Stimulated activated effector memory CD8-positive, alpha-beta T cell treated with anti-CD3 and anti-CD28 coated beads, Interleukin-12 subunit alpha, Interleukin-12 subunit beta, amount 100 ng/mL, for 72 hours (primary cell): Measurements from ENCODE around the gene TPRN.

Experiments
- ATAC-seq: fragments of 150-1000 bp; cut with Tn5 transposase; 2 replicates; pipeline ENCODE4 v1.10.0; 2021
- DNase-seq, 2 donors: peaks; one replicate each; pipeline ENCODE4 v3.0.0; 2021 to 2022; ENCODE audit warnings: low spot score in 2 of 2
- H3K27ac Mint-ChIP-seq: one replicate; pipeline ENCODE4 v1.8.0; 2022; ENCODE audit warnings: mild to moderate bottlenecking, mixed read lengths
- H3K36me3 Mint-ChIP-seq: one replicate; pipeline ENCODE4 v1.8.0; 2022; ENCODE audit warnings: mild to moderate bottlenecking, mixed read lengths
- H3K4me1 Mint-ChIP-seq: one replicate; pipeline ENCODE4 v1.8.0; 2022; ENCODE audit warnings: mixed read lengths
- H3K4me3 Mint-ChIP-seq: one replicate; pipeline ENCODE4 v1.8.0; 2022; ENCODE audit warnings: mild to moderate bottlenecking, mixed read lengths
- H3K9me3 Mint-ChIP-seq: one replicate; pipeline ENCODE4 v1.8.0; 2022; ENCODE audit warnings: mixed read lengths

TPRN gene

DNA sequence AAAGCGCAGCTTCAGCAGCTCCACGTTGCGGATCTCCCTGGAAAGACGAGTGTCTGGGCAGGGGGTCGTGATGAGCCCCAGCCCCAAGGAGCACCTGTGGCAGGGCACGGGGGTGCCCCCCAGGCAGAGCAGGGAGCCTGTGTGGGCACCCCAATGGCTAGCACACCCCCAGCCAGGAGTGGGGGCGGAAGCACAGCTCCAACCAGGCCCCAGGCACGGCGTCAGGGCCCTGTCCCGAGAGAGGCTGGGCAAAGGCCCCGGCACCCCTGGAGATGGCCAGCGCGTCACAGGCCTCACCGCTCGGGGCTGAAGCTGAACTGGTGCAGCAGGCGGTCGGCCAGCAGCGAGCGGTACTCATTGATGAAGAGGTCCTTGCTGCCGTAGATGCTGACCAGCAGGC lies 20.1 kb downstream of the TPRN start:
- Mint-ChIP-seq H3K36me3 (peaks cover 33% of the 10 kb centered on the region), H3K27ac (no peak overlapping the region), H3K9me3 (no peaks in the 10 kb centered on the region), H3K4me1 (peaks cover 24% of the 10 kb centered on the region), H3K4me3 (no peak overlapping the region)
- DNase-seq = no peak
- ATAC-seq = no peak

DNA sequence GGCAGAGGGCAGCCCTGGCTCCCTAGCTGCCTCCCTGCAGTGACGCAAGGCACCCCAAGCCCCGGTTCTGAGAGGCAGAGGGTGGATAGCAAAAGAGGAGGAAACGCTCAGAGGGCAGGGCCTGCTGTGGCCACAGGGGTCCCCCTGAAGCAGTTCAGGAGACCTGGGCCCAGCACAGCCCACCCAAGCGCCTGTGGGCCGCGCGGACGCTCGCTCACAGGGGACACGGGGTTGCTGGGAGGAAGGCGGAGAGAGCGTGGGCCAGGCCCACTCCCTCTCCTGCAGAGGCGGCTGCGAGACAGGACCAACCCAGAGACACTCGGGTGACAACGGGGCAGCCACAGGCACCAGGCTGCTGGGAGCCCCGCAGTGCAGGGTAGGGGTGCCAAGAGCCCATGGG lies 20.8 kb downstream of the TPRN start:
- Mint-ChIP-seq H3K4me3 (no peak overlapping the region), H3K9me3 (no peaks in the 10 kb centered on the region), H3K36me3 (peaks cover 32% of the 10 kb centered on the region), H3K27ac (peak overlapping the region; percentile 56), H3K4me1 (peaks cover 22% of the 10 kb centered on the region)
- ATAC-seq (no peak), DNase-seq (no peak)

DNA sequence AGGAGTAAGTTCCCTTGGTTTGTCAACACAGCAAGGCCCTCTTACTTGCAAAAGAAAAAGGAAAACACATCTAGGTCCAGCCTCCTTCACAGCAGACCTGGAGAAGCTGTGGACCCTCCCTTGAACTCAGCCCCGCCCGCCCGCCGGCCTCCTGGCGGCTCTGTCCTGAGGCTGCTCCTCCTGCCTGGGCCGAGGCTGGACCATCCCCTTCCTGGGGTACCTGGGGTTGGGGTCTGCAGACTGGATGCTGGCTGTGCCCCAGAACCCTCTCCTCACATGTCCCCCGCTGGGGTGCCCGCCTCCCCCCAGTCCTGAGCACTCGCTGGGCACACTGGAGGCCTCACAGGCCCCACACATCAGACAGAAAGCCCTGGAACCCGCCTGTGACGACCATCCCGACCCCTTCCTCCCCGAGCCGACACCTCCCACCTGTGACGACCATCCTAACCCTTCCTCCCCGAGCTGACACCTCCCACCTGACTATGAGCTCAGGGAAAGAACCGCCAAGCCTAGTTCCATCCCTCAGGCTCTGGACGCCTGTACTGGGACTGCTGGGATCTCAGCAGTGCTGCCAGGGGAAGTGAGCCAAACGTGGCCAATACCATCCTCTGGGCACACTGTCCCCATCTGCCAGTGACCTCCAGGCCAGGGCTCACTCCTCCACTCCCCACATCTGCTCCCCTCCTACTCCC lies 21.5 kb downstream of the TPRN start:
- DNase-seq (no peak), ATAC-seq (no peak)
- Mint-ChIP-seq H3K36me3 (peaks cover 25% of the 10 kb centered on the region), H3K27ac (peak overlapping the region; percentile 56), H3K4me3 (no peak overlapping the region), H3K9me3 (no peaks in the 10 kb centered on the region), H3K4me1 (peaks cover 16% of the 10 kb centered on the region)

- H3K27ac Mint-ChIP-seq = no peak overlapping the region
- DNase-seq (no peak), ATAC-seq (no peak)
- no peak overlapping the region for H3K4me3 Mint-ChIP-seq
- H3K4me1 Mint-ChIP-seq = peaks cover 13% of the 10 kb centered on the region
- H3K36me3 Mint-ChIP-seq = peaks cover 18% of the 10 kb centered on the region
- H3K9me3 Mint-ChIP-seq = no peaks in the 10 kb centered on the region
These were observed 22.2 kb downstream of the TPRN start for GRCh38 chr9:137178201-137178938.

GRCh38 chr9:137176302-137177182 lies 24.0 kb downstream of the TPRN start:
- DNase-seq (no peak), ATAC-seq (no peak)
- H3K9me3 Mint-ChIP-seq = no peaks in the 10 kb centered on the region
- H3K4me3 Mint-ChIP-seq = no peak overlapping the region
- H3K4me1 Mint-ChIP-seq = peaks cover 13% of the 10 kb centered on the region
- H3K36me3 Mint-ChIP-seq = no peaks in the 10 kb centered on the region
- peak overlapping the region; percentile 34 for H3K27ac Mint-ChIP-seq

DNA sequence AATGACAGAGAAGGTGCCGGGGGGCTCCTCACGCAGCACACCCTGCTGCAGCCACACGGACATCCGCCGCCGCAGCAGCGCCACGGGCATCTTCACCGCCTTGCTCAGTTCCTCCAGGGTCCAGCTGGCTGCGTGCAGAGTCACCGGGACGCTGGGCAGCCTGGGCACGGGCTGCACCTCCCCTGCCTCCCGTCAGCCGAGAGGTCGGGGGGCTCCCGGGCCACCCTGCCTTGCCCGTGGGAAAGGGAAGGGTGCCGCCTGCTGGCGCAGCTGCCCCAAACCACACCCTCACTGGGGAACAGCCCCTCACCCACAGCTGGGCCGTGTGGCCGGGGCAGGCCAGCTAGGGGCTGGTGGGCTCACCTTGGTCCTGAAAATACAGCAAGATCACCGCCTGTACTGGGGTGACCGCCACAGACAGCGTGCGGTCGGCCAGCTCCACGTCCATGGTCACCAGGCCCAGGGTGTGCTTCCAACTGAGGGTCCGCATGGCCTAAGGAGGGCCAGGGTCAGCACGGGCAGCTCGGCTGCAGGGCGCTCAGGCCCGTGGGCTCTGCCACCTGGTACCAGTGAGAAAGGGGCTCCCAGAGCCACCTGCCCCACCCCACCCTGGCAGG lies 25.1 kb downstream of the TPRN start:
- DNase-seq (no peak), ATAC-seq (no peak)
- Mint-ChIP-seq H3K9me3 (no peaks in the 10 kb centered on the region), H3K27ac (no peak overlapping the region), H3K4me3 (no peak overlapping the region), H3K4me1 (peaks cover 13% of the 10 kb centered on the region), H3K36me3 (no peaks in the 10 kb centered on the region)

DNA sequence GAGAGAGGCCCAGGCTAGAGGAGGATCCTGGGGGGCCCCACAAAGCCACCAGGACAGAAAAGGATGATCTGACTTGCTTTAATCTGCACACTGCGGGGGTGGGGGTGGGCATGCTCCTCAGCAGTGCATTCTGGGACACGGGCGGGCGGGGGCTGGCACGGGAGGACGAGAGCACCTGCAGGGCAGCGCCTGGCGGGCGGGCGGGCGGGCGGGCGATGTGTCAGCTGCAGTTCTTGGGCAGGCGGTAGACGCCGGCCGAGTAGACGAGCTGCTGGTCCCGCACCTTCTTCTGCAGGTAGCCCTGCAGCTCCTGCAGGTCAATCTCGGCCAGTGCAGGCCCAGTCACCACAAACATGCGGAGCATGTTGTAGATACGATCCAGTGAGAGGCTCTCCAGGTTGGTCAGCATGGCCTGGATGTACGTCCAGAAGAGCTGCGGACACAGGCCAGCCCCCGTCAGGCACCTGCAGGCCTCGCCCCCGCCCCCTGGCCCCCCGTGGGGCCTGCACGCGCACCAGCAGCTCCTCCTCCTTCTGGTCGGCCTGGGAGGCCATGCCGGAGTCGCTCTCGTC lies 25.7 kb downstream of the TPRN start:
- H3K4me3 Mint-ChIP-seq = no peak overlapping the region

DNA sequence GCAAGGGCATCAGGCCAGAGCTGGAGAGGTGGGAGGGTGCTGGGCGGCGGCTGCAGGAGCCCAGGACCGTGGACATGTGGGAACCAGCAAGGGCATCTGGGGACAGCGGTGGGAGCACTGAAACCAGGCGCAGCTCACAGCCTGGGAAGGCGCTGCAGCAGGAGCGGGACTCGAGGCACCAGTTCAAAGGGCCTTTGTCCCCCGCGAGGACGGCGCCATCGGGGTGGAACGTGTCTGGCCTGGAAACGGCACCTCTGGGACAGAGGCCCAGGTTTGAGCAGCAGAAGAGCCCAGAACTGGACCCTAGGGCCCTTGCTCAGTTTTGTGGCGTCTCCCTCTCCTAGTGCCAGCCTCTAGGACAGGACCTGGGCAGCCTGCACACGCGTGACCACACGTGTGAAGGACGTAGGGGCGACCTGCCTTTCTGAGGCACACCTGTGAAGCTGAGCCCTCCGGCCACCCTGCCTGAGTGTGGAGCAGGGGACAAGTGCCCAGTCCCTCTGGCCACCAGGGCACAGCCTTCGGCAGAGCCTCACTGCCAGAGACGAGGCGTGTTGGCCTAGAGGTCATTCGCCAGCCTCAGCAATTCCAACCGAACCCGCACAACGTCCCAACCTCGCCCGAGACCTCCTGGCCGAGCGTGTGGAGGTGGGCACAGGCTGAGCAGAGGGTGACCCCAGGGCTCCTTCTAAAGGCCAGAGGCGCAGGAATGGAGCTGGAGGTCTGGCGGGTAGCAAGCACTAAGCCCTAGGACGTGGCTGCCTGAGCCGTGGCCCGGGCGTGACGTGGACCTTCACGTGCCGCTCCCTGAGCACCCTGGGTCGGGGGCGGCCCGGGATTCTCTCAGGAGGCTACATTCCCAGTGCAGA lies 26.5 kb downstream of the TPRN start:
- no peaks in the 10 kb centered on the region for H3K9me3 Mint-ChIP-seq
- no peak for ATAC-seq

More for the DNA sequence above, 25.7 kb downstream of the TPRN start:
- Mint-ChIP-seq H3K9me3 (no peaks in the 10 kb centered on the region), H3K4me1 (peaks cover 13% of the 10 kb centered on the region), H3K36me3 (no peaks in the 10 kb centered on the region), H3K27ac (no peak overlapping the region)
- DNase-seq = no peak
- ATAC-seq = no peak

GRCh38 chr9:137172901-137173795 lies 27.4 kb downstream of the TPRN start:
- ATAC-seq = no peak
- H3K27ac Mint-ChIP-seq = no peak overlapping the region
- no peaks in the 10 kb centered on the region for H3K9me3 Mint-ChIP-seq
- no peak for DNase-seq
- H3K4me3 Mint-ChIP-seq = no peak overlapping the region
- peaks cover 8% of the 10 kb centered on the region for H3K4me1 Mint-ChIP-seq
- no peaks in the 10 kb centered on the region for H3K36me3 Mint-ChIP-seq

More for the DNA sequence above, 26.5 kb downstream of the TPRN start:
- Mint-ChIP-seq H3K4me3 (no peak overlapping the region), H3K36me3 (no peaks in the 10 kb centered on the region), H3K27ac (no peak overlapping the region), H3K4me1 (peaks cover 8% of the 10 kb centered on the region)
- DNase-seq = no peak

GRCh38 chr9:137171149-137171900 lies 29.2 kb downstream of the TPRN start:
- no peak overlapping the region for H3K27ac Mint-ChIP-seq
- ATAC-seq (no peak), DNase-seq (no peak)
- H3K4me3 Mint-ChIP-seq = no peak overlapping the region
- peaks cover 4% of the 10 kb centered on the region for H3K4me1 Mint-ChIP-seq
- H3K9me3 Mint-ChIP-seq = no peaks in the 10 kb centered on the region
- no peaks in the 10 kb centered on the region for H3K36me3 Mint-ChIP-seq

DNA sequence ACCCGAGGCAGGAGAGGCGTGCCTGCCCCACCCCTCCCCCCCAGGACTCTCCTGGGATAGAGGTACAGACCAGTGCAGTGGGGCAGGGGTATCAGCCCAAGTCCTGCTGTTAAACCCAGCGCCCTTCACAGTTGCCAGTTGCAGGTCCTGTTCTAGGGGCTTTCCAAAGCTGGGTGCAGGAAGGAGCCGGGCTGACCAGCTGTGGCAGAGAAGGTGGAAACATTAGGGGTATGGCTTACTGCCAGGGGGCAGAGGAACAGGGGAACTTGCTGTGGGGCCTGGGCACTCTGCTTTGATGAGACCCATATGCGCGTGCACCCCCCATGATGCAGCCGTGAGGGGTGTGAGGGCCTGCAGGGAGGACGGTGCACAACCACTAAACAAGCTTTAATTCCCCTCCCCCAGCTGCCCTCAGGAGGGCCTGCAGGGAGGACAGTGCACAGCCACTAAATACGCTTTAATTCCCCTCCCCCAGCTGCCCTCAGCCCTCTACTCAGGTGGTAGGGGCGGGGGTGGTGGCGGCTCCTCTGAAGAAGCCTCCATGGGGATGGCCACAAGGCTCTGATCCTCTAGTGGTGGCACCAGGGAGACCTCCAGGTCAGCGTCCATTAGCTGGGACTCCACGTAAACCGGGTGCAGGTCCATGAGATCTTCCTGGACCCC lies 29.9 kb downstream of the TPRN start:
- Mint-ChIP-seq H3K27ac (no peak overlapping the region), H3K9me3 (no peaks in the 10 kb centered on the region), H3K4me3 (no peak overlapping the region)

DNA sequence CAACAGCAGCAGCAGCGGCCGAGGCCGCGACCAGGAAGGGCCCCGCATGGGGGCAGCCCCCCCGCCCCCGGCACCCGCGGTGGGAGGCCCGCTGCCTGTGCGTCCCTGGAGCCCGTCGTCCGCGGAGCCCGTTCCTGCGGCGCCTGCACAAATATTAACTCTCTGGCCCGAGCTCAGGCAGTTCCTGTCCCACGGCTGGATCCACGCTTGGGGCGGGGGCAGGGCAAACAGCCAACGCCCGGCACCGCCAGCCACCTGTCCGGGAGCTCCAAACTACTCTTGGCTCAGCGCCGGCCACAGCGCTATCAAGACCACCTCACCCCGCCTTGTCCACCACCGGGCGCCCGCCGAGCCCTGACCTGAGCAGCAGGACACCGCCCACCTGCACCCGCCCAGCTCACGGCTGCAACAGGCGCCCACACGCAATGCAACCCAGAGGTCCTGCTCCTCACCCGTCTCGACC lies 30.6 kb downstream of the TPRN start, which contains the start of gene LRRC26:
LRRC26 (minus strand) TSS at position 156 of the 463 bp plus-strand sequence; CDS start at position 48, 108 bp downstream.
- Mint-ChIP-seq H3K36me3 (no peaks in the 10 kb centered on the region), H3K4me1 (no peaks in the 10 kb centered on the region), H3K9me3 (no peaks in the 10 kb centered on the region), H3K27ac (no peak within 1 kb of the TSS), H3K4me3 (peak within 1 kb of the TSS; percentile 43)
- ATAC-seq = no peak
- DNase-seq = no peak

More for the DNA sequence above, 29.9 kb downstream of the TPRN start:
- no peaks in the 10 kb centered on the region for H3K4me1 Mint-ChIP-seq
- ATAC-seq (no peak), DNase-seq (no peak)
- no peaks in the 10 kb centered on the region for H3K36me3 Mint-ChIP-seq
